Pancreas (tissue), 10 donors: ENCODE measurements around the gene CCDC186. TPM values are rescaled to one million over a fixed set of nuclear protein-coding genes. Genes with fewer than 3 reads are reported as not detected.
A peak's percentile ranks its signal among the peaks of the same experiment; 100 is the strongest.

Experiments used
- ATAC-seq, 4 donors: fragments of 200-7000 bp; cut with Tn5 transposase; one replicate each; pipeline versions ENCODE4 v1.8.0 to v1.9.1; 2020; ENCODE audit warnings: mild to moderate bottlenecking in 4 of 4, moderate library complexity in 4 of 4
- DNase-seq, 6 donors: peaks; one replicate each; pipeline ENCODE4 v3.0.0-alpha.2; 2020
- FAIRE-seq: peaks from 2 replicates; lab custom pipeline; 2012; peaks lifted over from hg19 to GRCh38; lab: Jason Lieb, UNC
- H3K27ac ChIP-seq, 4 donors: fragments of 200-600 bp; sonication (generic); 1 replicate in 3 of 4; 2 replicates in 1 of 4; pipeline versions ENCODE4 v1.5.0 to v1.8.0; 2020
- H3K27me3 ChIP-seq, 4 donors: fragments of 200-600 bp; one replicate each; pipeline ENCODE4 v1.8.0; 2021
- H3K36me3 ChIP-seq, 3 donors: fragments of 200-600 bp; sonication (generic) in 1 of 3; one replicate each; pipeline versions ENCODE4 v1.5.0 to v1.8.0; 2020 to 2021
- H3K4me1 ChIP-seq, 3 donors: fragments of 200-600 bp; one replicate each; pipeline ENCODE4 v1.8.0; 2021
- H3K4me3 ChIP-seq, 4 donors: fragments of 200-600 bp; sonication (generic) in 2 of 4; one replicate each; pipeline versions ENCODE4 v1.5.0 to v1.8.0; 2020 to 2021
- H3K9me3 ChIP-seq, 4 donors: fragments of 200-600 bp; one replicate each; pipeline ENCODE4 v1.8.0; 2021
- WGBS, 2 donors: extraction: QIAGEN DNeasy Blood & Tissue Kit; methylation state at CpG; one replicate each; pipeline ENCODE4 v1.1.7; 2013; 5-methylcytosine and 5-hydroxymethylcytosine counted together
- intact Hi-C, 3 donors: fragments of 100-400 bp; cut with DNase I; formaldehyde crosslinking; loops; one replicate each; pipeline versions ENCODE4 v1.11.1 to v1.14.2; 2022
- polyA plus RNA-seq, 2 donors: library from polyadenylated mRNA; stranded (reverse); fragments of 200-250 nt; gene quantifications; one replicate each; pipeline ENCODE4 v1.2.3, GENCODE V29; 2013
- total RNA-seq, 6 donors: library from RNA; stranded (reverse); fragmentation: NEBNext Ultra II Directional in 4 of 6; extraction: Animal tissue kit (Norgen Biotek cat#: 25700) in 4 of 6; gene quantifications; one replicate each; pipeline versions ENCODE4 v1.2.1 to v1.2.4, GENCODE V29; 2021 to 2023
- TF ChIP-seq, protein P1 (sequence below), 4 donors: fragments of 200-600 bp; sonication (generic) in 3 of 4; IDR thresholded peaks; one replicate each; pipeline versions ENCODE4 v1.5.0 to v1.8.0; 2021; ENCODE audit warnings: antibody characterized with exemption in 4 of 4
- donor health status: healthy with polysubstance abuse.
- donor health status: DM: no; HTN: no; CAD: no; lungs with moderate emphysema.
- donor health status: DM: no; HTN: no; CAD: no.
- donor health status: control.
- donor health status: control.
- donor health status: Bipolar disorder and iron deficiency.
- donor health status: DM: yes; HTN: yes; CAD: no.
- donor health status: DM: no; HTN: no; CAD: no.
- donor health status: DM: no; HTN: no; CAD: no.
- donor health status: DM: yes; HTN: yes; CAD: no.

Gene CCDC186
- total and polyA plus RNA-seq, 8 donors: 5.1 to 29.5 (median 22.6) TPM

DNA sequence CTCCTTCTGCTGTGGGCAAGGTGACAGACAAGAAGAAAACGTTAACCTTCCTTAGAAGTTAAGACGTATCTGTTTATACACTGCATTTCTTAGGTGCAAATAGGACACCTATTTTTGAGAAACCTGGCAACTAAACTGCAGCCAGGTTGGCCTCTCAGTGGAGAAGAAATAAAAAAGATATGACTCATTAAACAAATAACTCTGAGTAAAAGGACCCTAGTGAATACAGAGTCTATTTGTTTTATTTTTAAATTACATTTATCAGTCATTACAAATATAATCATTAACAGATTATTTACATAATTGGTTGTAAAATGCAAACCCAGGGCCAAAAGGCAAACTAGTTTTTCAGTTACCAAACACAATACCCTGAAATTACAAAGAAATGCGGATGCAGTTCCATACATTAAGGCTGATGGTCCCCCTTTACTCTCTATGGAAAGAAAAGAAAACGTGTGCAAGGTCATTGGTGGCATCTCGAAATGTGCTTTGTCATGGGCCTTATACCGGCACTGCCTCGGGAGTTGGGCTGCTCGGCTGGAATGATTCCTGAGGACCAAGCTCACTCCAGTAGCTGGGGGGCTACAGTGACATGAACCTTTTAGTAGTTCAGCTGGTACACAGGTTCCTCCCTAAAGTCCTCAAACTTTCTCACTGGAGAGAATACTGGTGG, 92.0 kb downstream of the CCDC186 start:
- Histone ChIP-seq H3K9me3 (no peaks in the 10 kb centered on the region), H3K27me3 (no peaks in the 10 kb centered on the region), H3K36me3 (no peaks in the 10 kb centered on the region), H3K27ac (no peak overlapping the region), H3K4me3 (no peak overlapping the region), H3K4me1 (peaks cover 0 to 10% (median 6%) of the 10 kb centered on the region in 3 donors)
- intact Hi-C loops: no loop called here
- TF ChIP-seq, protein P1, sequence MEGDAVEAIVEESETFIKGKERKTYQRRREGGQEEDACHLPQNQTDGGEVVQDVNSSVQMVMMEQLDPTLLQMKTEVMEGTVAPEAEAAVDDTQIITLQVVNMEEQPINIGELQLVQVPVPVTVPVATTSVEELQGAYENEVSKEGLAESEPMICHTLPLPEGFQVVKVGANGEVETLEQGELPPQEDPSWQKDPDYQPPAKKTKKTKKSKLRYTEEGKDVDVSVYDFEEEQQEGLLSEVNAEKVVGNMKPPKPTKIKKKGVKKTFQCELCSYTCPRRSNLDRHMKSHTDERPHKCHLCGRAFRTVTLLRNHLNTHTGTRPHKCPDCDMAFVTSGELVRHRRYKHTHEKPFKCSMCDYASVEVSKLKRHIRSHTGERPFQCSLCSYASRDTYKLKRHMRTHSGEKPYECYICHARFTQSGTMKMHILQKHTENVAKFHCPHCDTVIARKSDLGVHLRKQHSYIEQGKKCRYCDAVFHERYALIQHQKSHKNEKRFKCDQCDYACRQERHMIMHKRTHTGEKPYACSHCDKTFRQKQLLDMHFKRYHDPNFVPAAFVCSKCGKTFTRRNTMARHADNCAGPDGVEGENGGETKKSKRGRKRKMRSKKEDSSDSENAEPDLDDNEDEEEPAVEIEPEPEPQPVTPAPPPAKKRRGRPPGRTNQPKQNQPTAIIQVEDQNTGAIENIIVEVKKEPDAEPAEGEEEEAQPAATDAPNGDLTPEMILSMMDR (IDR thresholded peaks at IDR 0.05): no peak
- peak; percentile 82 to 84 (median 84) for ATAC-seq
- FAIRE-seq: no peak
- WGBS, 2 donors: 37 to 38% methylated on average over 8 of the region's 8 CpGs
- no peak for DNase-seq

DNA sequence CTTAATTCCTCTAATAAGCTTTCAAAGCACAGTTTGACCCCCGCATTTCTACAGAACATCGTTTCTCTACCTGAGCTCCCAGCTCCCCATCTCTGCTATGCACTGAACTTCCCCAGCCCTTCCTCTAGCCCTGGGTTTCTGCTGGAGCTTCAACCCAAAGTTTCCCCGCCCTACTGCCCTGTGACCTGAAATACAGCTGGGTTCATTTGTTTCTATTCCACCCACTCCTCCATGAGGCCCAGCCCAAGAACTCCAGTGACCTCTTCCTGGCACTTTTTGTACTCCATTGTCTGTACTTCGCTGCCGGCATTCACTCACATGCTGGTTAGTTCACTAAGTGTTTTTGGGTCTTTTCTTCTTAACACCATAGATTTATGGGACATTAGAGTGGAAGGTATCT, 94.6 kb downstream of the CCDC186 start:
- WGBS, 2 donors: 89 to 90% methylated on average over 5 of the region's 5 CpGs
- no peaks in the 10 kb centered on the region for H3K9me3 ChIP-seq
- TF ChIP-seq, protein P1 (IDR thresholded peaks at IDR 0.05): no peak
- H3K36me3 ChIP-seq: no peaks in the 10 kb centered on the region
- ATAC-seq: no peak
- peaks cover 0 to 10% (median 6%) of the 10 kb centered on the region in 3 donors for H3K4me1 ChIP-seq
- DNase-seq: no peak
- intact Hi-C loops: no loop called here
- FAIRE-seq: no peak
- H3K27ac ChIP-seq: no peak overlapping the region
- H3K27me3 ChIP-seq: no peaks in the 10 kb centered on the region
- H3K4me3 ChIP-seq: no peak overlapping the region

DNA sequence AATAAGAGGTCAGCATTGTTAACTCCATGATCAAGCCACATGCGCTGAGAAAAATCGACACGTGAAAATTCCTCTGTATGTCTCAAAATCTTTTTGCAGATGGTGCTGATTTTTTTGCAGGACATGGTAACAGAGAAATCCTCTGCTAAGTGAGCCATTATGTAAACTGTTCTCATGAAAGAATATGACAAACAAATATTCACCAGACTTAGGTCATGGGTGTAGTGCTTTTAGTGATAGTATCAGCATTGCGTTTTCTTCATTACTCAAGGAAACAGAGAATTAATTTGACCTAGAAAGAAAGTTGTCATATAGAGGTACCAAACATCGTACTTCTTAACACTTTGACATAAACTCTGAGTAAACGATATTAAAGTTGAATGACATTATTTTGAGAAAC, 95.7 kb downstream of the CCDC186 start:
- WGBS, 2 donors: 82 to 87% methylated on average over 6 of the region's 6 CpGs
- DNase-seq: no peak

DNA sequence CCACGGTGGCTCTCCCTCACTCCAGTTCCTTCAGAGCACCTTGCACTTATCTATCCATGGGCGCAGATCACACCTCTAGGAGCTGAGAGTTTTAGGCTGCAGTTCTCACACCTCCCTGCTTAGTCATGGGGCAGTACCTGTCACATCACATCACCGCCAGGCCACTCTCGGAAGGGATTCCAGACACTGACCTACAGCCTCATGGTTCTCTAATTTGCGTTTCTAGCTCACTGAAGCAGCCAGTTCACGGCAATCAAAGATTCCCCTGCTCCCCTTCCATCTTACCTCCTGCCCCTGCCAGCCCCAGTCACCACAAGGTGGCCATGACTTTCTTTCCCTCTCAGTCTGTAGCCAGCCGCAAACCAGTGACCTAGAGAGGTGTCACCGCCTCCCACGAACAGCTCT, 96.2 kb downstream of the CCDC186 start:
- WGBS, 2 donors: 84 to 90% methylated on average over 9 of the region's 9 CpGs
- TF ChIP-seq, protein P1 (IDR thresholded peaks at IDR 0.05): no peak
- no peak overlapping the region for H3K27ac ChIP-seq
- DNase-seq: no peak
- FAIRE-seq: no peak
- ATAC-seq: no peak
- no peak overlapping the region for H3K4me3 ChIP-seq
- intact Hi-C loops: no loop called here
- no peaks in the 10 kb centered on the region for H3K9me3 ChIP-seq
- peaks cover 0 to 10% (median 6%) of the 10 kb centered on the region in 3 donors for H3K4me1 ChIP-seq
- no peaks in the 10 kb centered on the region for H3K27me3 ChIP-seq
- H3K36me3 ChIP-seq: no peaks in the 10 kb centered on the region

More for the DNA sequence above, 95.7 kb downstream of the CCDC186 start:
- intact Hi-C loops: no loop called here
- Histone ChIP-seq H3K36me3 (no peaks in the 10 kb centered on the region), H3K9me3 (no peaks in the 10 kb centered on the region), H3K27me3 (no peaks in the 10 kb centered on the region), H3K27ac (no peak overlapping the region), H3K4me3 (no peak overlapping the region), H3K4me1 (peaks cover 0 to 10% (median 6%) of the 10 kb centered on the region in 3 donors)
- no peak for ATAC-seq
- TF ChIP-seq, protein P1 (IDR thresholded peaks at IDR 0.05): no peak
- FAIRE-seq: no peak

DNA sequence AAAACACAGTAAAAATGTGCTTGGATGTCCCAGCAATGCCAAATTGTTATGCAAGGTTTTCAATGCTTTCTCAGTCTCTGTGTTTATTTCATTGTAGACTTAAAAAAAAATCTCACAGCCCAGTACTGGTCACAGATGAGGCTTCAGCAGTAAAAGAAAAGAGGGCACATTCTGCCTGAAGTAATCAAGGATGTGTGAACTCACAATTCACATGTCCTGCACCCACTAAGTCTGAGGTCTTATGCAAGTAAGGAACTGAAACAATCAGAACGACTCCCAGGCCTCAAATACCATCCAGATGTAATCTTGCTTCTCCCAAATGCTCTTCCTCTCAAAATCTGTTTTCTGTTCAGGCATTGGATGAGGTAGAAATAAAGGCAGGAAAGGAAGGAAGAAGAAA, 96.7 kb downstream of the CCDC186 start:
- no peaks in the 10 kb centered on the region for H3K9me3 ChIP-seq
- H3K36me3 ChIP-seq: no peaks in the 10 kb centered on the region
- no peak overlapping the region for H3K27ac ChIP-seq
- TF ChIP-seq, protein P1 (IDR thresholded peaks at IDR 0.05): no peak
- 80 to 85% methylated on average over 1 of the region's 1 CpG for WGBS, 2 donors
- DNase-seq (no peak), ATAC-seq (peak in 1 of 4 donors; percentile 33), FAIRE-seq (no peak)
- H3K4me1 ChIP-seq: peaks cover 0 to 7% (median 6%) of the 10 kb centered on the region in 3 donors
- intact Hi-C loops: no loop called here
- no peaks in the 10 kb centered on the region for H3K27me3 ChIP-seq
- H3K4me3 ChIP-seq: no peak overlapping the region
